GM18873 (cell line): ENCODE measurements around the gene B3GALT2.
A peak's percentile ranks its signal among the peaks of the same experiment; 100 is the strongest.
"Not testable (repeated sequence)": the region's sequence is repeated elsewhere in the genome, so short reads cannot be mapped to it uniquely, and the experiment has no call there.

Experiments
- ATAC-seq: cut with Tn5 transposase; IDR thresholded peaks from one replicate; pipeline ENCODE4 v1.9.1; 2021; ENCODE audit warnings: mild to moderate bottlenecking, moderate library complexity, moderate number of reproducible peaks; ENCODE audit not compliant: unreplicated experiment, low FRiP score

The B3GALT2 gene

GRCh38 chr1:193185901-193186731 lies at the start of gene B3GALT2:
Gene B3GALT2, minus strand, starts transcription at chr1:193186613. Its CDS starts 5,051 bp downstream, at chr1:193181562.
- no peak for ATAC-seq

- no peak for ATAC-seq
Observed at GRCh38 chr1:193234530-193234929, 48.1 kb upstream of the B3GALT2 start.

- ATAC-seq: not testable (repeated sequence)
Observed at GRCh38 chr1:193231146-193231545, 44.7 kb upstream of the B3GALT2 start.

GRCh38 chr1:193229136-193229535 lies 42.7 kb upstream of the B3GALT2 start:
- ATAC-seq: no peak

- ATAC-seq: no peak
Observed at GRCh38 chr1:193222056-193222615, 35.7 kb upstream of the B3GALT2 start.

GRCh38 chr1:193221651-193222050 lies 35.2 kb upstream of the B3GALT2 start:
- ATAC-seq: no peak

- no peak for ATAC-seq
Observed at GRCh38 chr1:193219391-193219790, 33.0 kb upstream of the B3GALT2 start.

- ATAC-seq: peak; percentile 76
Observed at GRCh38 chr1:193216920-193217319, 30.5 kb upstream of the B3GALT2 start.

GRCh38 chr1:193213998-193214397 lies 27.6 kb upstream of the B3GALT2 start:
- no peak for ATAC-seq

- ATAC-seq: no peak
Observed at GRCh38 chr1:193212637-193213036, 26.2 kb upstream of the B3GALT2 start.

- peak; percentile 60 for ATAC-seq
Observed at GRCh38 chr1:193211539-193211938, 25.1 kb upstream of the B3GALT2 start.

GRCh38 chr1:193210996-193211395 lies 24.6 kb upstream of the B3GALT2 start:
- no peak for ATAC-seq

GRCh38 chr1:193201021-193201420 lies 14.6 kb upstream of the B3GALT2 start:
- no peak for ATAC-seq

- ATAC-seq: no peak
Observed at GRCh38 chr1:193199940-193200339, 13.5 kb upstream of the B3GALT2 start.

- no peak for ATAC-seq
Observed at GRCh38 chr1:193192586-193192985, 6.2 kb upstream of the B3GALT2 start.

- ATAC-seq: no peak
Observed at GRCh38 chr1:193190096-193190744, 3.8 kb upstream of the B3GALT2 start.

GRCh38 chr1:193189442-193190095 lies 3.2 kb upstream of the B3GALT2 start:
- no peak for ATAC-seq

GRCh38 chr1:193188915-193189314 lies 2.5 kb upstream of the B3GALT2 start:
- not testable (repeated sequence) for ATAC-seq

GRCh38 chr1:193187114-193187513 lies 701 bp upstream of the B3GALT2 start:
- ATAC-seq: no peak

GRCh38 chr1:193185211-193185610 lies 1.2 kb downstream of the B3GALT2 start:
- no peak for ATAC-seq

GRCh38 chr1:193184776-193185175 lies 1.6 kb downstream of the B3GALT2 start:
- ATAC-seq: no peak
